ENCODE measurements around the gene CTIF. TPM values are rescaled to one million over a fixed set of nuclear protein-coding genes. Genes with fewer than 3 reads are reported as not detected.
A peak's percentile ranks its signal among the peaks of the same experiment; 100 is the strongest.

The CTIF gene
- total RNA-seq, 2 experiments from 2014 or later = 3.6 to 4.1 TPM

DNA sequence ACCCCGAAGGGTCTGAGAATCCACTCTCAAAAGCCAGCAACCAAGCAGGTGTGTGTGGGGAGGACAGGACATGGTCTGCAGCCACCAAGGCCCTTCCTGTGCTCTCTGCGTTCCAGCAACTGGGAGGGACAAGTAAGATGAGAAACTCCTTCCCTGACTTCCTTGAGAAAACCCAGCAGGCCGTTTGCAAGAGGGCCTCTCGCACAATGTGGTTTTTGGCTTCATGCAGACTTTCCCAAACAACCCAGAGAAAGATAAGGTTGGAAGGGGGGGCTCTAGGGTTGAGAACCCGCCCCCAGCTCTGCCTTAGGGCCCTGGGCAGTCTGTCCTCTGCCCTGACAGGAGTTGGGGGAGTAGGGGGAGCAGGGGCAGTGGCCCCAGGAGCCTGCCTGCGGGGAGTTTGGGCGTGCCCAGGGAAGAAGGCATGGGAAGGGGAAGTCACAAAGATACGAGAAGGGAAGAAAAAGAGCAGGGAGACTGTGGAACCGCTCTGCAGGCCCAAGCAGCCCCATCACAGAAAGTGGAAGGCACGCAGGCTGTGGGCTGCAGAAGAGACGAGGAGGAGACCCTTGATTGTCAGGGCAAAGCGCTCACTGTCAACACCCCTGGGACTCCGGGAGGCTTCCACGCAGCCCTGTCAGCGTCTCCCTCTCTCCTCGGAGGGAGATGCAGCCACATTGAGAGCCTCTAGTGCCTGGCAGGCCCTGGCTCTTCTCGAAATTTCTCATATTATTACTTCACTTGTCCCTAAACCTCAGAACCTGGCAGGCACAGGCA is 312.2 kb downstream of the CTIF start:
- intact Hi-C loops (cut with micrococcal nuclease) = no loop called here
- Mint-ChIP-seq H3K4me3 (no peak overlapping the region), H3K9me3 (no peaks in the 10 kb centered on the region), H3K27me3 (ENCODE audit: low read depth) (no peaks in the 10 kb centered on the region), H3K4me1 (ENCODE audit: low read depth) (peaks cover 24% of the 10 kb centered on the region), H3K36me3 (ENCODE audit: low read depth) (no peaks in the 10 kb centered on the region), H3K27ac (no peak overlapping the region)
- CTCF ChIA-PET = no interaction called here
- no peak for DNase-seq

DNA sequence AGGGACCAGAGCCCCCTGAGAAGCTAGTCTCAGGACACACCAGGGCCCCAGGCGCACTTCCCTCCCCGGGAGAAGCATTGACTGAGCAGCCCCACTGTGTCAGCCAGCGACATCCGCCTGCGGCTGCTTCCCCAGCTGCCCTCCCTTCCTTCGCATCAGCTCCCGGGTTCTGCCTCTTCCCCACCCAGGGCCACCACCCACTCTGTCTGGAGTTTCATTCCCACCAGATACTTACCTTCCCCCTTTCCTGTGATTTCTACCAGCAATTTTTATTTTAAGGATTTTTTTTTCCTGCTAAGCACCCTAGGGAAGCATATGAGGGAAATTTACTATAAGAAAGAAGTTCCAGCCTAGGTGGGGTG is 312.7 kb downstream of the CTIF start:
- DNase-seq = peak; percentile 40
- Mint-ChIP-seq H3K4me3 (no peak overlapping the region), H3K27ac (no peak overlapping the region), H3K36me3 (ENCODE audit: low read depth) (no peaks in the 10 kb centered on the region), H3K27me3 (ENCODE audit: low read depth) (no peaks in the 10 kb centered on the region), H3K4me1 (ENCODE audit: low read depth) (peaks cover 24% of the 10 kb centered on the region), H3K9me3 (no peaks in the 10 kb centered on the region)
- CTCF ChIA-PET = interaction anchor here (0.5 kb wide), 1 partner anchor 211 kb away, joined by 4 read pairs; no protein-coding TSS in a partner anchor
- intact Hi-C loops (cut with micrococcal nuclease) = no loop called here

DNA sequence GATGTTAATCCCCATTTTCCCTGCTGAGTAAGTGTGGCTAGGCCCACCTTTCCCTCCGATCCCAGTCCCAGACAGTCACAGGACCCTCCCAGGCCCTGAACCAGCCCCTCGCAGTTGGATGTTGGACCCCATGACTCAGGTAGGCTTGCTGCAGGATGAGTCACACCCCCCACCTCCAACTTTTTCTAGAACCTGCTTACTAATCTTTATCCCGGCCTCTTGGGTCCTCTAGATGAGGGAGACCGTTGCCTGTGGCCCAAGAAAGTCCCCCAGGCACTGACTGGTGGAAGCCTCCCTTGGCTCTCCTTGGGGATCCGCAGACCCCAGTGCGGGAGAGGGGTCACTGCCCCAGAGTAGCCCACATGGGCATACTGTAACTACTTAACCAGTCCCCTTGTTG is 313.5 kb downstream of the CTIF start:
- Mint-ChIP-seq H3K27me3 (ENCODE audit: low read depth) (no peaks in the 10 kb centered on the region), H3K36me3 (ENCODE audit: low read depth) (no peaks in the 10 kb centered on the region), H3K27ac (peak overlapping the region; percentile 57), H3K9me3 (no peaks in the 10 kb centered on the region), H3K4me1 (ENCODE audit: low read depth) (peaks cover 24% of the 10 kb centered on the region), H3K4me3 (no peak overlapping the region)
- intact Hi-C loops (cut with micrococcal nuclease) = no loop called here
- DNase-seq = peak; percentile 42
- CTCF ChIA-PET = no interaction called here

DNA sequence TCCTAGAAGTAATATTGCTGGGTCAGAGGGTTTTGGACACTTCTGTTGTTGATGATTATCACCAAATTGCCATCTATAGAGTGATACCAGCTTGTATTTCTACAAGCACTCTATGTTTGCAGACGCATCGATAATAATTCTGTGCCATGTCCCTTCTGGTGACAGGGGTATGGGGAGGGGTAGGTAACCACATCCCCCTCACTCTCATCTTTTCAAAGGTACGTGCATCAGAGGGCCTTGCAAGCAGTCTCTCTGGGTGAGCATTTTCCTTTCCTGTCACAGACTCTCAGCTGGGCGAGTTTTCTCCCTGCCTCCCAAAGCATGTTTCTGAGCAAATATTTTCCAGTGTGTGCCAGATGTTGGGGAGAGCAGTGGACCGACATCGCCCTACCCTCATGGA is 314.0 kb downstream of the CTIF start:
- CTCF ChIA-PET = interaction anchor here (1.1 kb wide), 1 partner anchor 9 kb away, joined by 6 read pairs; no protein-coding TSS in a partner anchor
- H3K9me3 Mint-ChIP-seq = no peaks in the 10 kb centered on the region
- H3K27me3 Mint-ChIP-seq (ENCODE audit: low read depth) = no peaks in the 10 kb centered on the region
- intact Hi-C loops (cut with micrococcal nuclease) = no loop called here
- H3K4me1 Mint-ChIP-seq (ENCODE audit: low read depth) = peaks cover 24% of the 10 kb centered on the region
- H3K27ac Mint-ChIP-seq = no peak overlapping the region
- H3K4me3 Mint-ChIP-seq = no peak overlapping the region
- no peaks in the 10 kb centered on the region for H3K36me3 Mint-ChIP-seq (ENCODE audit: low read depth)
- DNase-seq = no peak

DNA sequence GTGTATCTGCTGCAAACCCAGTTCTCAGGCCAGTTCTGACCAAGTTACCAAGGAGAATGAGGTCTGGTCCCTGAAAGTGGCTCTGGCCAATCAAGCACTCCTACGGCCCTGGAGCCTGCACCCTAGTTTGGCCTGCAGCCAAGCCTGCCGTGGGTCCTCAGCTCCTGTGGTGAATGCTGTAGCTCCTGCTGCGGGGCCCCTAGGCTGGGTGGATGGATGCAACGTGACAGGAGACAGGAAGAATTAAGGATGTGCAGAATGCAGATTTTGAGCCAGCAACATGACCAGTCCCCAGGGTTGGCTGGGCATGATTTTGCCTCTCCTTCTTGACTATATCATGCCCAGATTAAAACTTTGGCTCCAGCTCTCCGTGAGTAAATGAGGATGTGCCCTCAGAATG is 314.8 kb downstream of the CTIF start:
- Mint-ChIP-seq H3K27ac (no peak overlapping the region), H3K4me3 (no peak overlapping the region), H3K36me3 (ENCODE audit: low read depth) (no peaks in the 10 kb centered on the region), H3K4me1 (ENCODE audit: low read depth) (peaks cover 24% of the 10 kb centered on the region), H3K9me3 (no peaks in the 10 kb centered on the region), H3K27me3 (ENCODE audit: low read depth) (no peaks in the 10 kb centered on the region)
- CTCF ChIA-PET = interaction anchor here (0.5 to 1.1 kb wide), 2 partner anchors 10 to 63 kb away, joined by 3 to 6 read pairs; no protein-coding TSS in a partner anchor
- no peak for DNase-seq
- intact Hi-C loops (cut with micrococcal nuclease) = no loop called here

DNA sequence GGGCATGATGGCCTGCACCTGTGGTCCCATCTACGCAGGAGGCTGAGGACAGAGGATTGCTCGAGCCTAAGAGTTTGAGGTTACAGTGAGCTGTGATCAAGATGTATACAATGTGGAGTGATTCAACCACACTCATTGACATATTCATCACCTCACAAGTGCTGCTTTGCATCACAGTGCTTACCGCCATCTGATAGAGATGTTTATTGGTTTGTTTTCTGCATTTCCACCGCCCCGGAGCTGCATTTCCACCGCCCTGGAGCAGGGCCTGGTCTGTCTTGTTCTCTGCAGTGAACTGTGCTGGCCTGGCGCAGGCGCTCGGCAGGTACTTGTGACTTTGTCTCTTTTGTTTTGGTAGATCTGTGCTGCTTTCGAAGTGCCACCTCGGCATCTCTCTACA is 315.9 kb downstream of the CTIF start:
- intact Hi-C loops (cut with micrococcal nuclease) = no loop called here

DNA sequence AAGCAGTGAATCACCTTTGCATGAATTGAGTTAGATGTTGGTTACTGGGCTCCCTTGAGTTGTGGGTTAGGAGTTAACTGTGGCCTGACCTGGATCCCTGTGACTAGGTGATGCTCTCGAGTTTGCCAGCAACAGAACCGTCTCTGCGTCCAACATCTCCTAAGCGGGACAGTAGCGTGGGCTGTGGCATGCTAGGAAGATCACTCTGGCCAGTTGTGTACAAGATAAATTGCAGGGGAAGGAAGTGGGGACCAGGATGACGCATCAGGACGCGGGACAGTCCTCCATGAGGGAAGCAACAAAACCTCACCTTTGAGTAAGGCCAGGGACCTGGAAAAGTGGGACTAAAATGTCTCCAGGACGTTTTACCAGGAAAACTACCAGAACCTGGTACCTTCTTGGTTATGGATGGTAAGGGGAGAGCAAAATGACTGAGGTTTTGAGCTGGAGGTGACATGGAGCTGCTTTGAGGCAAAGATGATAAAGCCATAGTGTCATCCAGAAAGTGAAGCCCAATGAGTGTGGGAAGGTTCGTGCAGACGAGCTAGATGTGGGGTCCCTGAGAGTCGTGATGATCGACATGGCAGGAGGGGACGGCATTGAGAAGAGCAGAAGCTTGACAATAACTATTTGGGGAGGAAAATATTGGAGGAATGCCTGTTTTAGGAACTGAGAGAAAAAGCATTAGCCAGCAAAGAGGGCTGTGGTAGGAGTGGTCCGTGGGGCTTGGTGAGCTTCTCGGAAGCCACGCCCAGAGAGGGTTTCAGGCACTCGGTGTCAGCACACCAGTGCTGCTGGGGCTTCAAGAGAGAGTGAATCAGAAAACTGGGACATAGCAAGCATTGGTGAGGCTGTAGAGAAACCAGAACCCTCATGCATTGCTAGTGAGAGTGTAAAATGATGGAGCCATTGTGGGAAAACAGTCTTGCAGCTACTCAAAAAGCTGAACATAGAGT is 316.9 kb downstream of the CTIF start:
- intact Hi-C loops (cut with micrococcal nuclease) = no loop called here
- CTCF ChIA-PET = no interaction called here
- no peak for DNase-seq
- no peak overlapping the region for H3K4me3 Mint-ChIP-seq
- H3K4me1 Mint-ChIP-seq (ENCODE audit: low read depth) = peaks cover 24% of the 10 kb centered on the region
- H3K27ac Mint-ChIP-seq = no peak overlapping the region
- no peaks in the 10 kb centered on the region for H3K27me3 Mint-ChIP-seq (ENCODE audit: low read depth)
- H3K36me3 Mint-ChIP-seq (ENCODE audit: low read depth) = no peaks in the 10 kb centered on the region
- H3K9me3 Mint-ChIP-seq = no peaks in the 10 kb centered on the region

More for the DNA sequence above, 315.9 kb downstream of the CTIF start:
- no peak for DNase-seq
- H3K9me3 Mint-ChIP-seq = no peaks in the 10 kb centered on the region
- CTCF ChIA-PET = no interaction called here
- no peak overlapping the region for H3K27ac Mint-ChIP-seq
- peaks cover 24% of the 10 kb centered on the region for H3K4me1 Mint-ChIP-seq (ENCODE audit: low read depth)
- no peak overlapping the region for H3K4me3 Mint-ChIP-seq
- H3K27me3 Mint-ChIP-seq (ENCODE audit: low read depth) = no peaks in the 10 kb centered on the region
- H3K36me3 Mint-ChIP-seq (ENCODE audit: low read depth) = no peaks in the 10 kb centered on the region

DNA sequence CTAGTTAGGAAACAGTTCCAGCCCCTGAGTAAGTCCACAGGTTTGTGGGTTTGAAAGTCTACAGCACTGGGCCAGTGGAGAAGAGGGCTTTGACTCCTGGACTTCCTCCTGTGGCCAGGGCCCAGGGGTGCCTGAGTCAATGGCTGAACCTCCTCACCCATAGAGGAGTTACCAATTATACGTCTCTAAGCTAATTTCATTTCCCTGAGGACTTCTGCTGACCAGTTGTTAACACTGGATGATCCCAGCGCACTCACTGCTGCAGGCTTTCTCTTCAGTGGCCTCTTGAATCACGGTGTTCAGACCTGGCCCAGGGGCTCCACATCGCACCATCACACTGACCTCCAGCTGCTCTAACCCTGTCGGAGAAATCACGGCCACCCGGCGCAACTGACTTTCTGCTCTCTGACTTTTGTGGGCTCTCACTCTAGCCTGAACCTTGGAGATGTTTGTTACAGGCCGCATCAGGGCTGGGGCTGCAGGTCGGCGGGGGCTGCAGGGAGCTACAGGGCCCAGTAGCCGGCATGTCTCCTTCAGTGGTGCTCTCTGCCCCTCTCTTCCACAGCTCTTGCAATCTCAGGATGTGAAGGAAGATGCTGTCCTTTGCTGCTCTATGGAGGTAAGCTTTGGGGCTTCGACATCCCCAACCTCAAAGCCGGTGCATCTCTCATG is 318.3 kb downstream of the CTIF start:
- Mint-ChIP-seq H3K9me3 (no peaks in the 10 kb centered on the region), H3K36me3 (ENCODE audit: low read depth) (no peaks in the 10 kb centered on the region), H3K27ac (no peak overlapping the region), H3K4me1 (ENCODE audit: low read depth) (peaks cover 14% of the 10 kb centered on the region), H3K4me3 (no peak overlapping the region), H3K27me3 (ENCODE audit: low read depth) (no peaks in the 10 kb centered on the region)
- no peak for DNase-seq
- CTCF ChIA-PET = interaction anchor here (1.2 kb wide), 1 partner anchor 17 kb away, joined by 3 read pairs; no protein-coding TSS in a partner anchor
- intact Hi-C loops (cut with micrococcal nuclease) = no loop called here

DNA sequence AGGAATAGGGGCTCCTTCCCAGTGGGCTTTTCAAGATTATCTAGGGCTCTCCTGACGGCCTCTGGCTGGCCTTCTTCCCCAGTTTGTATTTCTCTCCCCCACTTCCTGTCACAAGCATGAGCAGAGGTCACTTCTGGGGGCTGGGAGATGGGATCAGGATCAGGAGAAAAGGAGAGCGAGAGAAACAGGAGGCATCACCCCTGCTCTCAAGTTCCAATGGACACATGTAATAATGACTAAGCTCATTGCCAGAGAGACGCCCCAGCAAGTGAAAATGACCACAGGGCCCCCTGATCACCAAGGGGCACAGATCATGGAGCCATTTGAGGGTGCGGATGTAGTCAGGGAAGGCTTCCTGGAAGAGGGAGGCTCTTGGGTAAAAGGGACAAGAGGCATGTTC is 319.8 kb downstream of the CTIF start:
- Mint-ChIP-seq H3K27ac (no peak overlapping the region), H3K36me3 (ENCODE audit: low read depth) (no peaks in the 10 kb centered on the region), H3K27me3 (ENCODE audit: low read depth) (no peaks in the 10 kb centered on the region), H3K4me1 (ENCODE audit: low read depth) (no peaks in the 10 kb centered on the region), H3K9me3 (no peaks in the 10 kb centered on the region), H3K4me3 (no peak overlapping the region)
- DNase-seq = no peak
- intact Hi-C loops (cut with micrococcal nuclease) = no loop called here
- CTCF ChIA-PET = no interaction called here

DNA sequence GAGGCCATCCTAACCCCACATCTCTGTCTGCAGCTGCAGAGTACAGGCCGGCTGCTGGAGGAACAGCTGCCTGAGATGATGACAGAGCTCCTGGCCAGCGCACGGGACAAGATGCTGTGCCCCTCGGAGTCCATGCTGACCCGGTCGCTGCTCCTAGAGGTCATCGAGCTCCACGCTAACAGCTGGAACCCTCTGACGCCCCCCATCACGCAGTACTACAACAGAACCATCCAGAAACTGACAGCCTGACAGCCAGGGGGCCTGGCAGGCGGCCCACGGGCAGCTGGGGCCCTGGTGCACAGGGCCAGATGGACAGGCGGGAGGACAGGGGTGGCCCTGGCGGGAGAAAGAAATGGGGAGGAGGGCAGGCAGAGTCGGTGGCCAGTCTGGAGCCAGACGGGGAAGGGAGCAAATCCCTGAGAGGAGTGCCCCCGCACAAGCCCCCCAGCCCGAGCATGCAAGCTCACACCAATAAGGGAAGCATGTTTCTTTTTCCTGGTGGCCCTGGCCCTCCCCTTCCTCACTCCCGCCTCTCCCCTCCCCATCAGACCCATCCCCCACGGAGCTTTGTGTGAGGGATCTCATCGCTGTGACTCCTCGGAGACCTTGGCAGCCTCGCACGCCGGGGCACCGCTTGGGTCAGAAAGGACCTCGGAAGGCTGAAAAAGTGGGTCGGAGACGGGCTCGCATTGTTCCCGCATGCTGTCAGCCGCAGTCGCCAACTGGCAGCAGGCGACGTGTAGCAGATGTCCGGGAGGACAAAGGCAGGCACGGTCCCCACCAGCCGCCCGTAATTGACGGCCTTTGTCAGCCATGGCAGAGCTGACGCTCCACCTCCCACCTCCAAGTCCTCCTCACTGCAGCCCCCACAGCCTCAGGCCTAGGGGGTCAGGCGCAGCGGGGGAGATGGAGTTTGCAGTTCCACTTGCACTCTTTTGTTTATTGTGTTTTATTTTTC is 320.8 kb downstream of the CTIF start:
- Mint-ChIP-seq H3K4me1 (ENCODE audit: low read depth) (no peaks in the 10 kb centered on the region), H3K9me3 (no peaks in the 10 kb centered on the region), H3K36me3 (ENCODE audit: low read depth) (no peaks in the 10 kb centered on the region), H3K27ac (no peak overlapping the region), H3K27me3 (ENCODE audit: low read depth) (no peaks in the 10 kb centered on the region), H3K4me3 (no peak overlapping the region)
- intact Hi-C loops (cut with micrococcal nuclease) = no loop called here
- no peak for DNase-seq
- CTCF ChIA-PET = no interaction called here

DNA sequence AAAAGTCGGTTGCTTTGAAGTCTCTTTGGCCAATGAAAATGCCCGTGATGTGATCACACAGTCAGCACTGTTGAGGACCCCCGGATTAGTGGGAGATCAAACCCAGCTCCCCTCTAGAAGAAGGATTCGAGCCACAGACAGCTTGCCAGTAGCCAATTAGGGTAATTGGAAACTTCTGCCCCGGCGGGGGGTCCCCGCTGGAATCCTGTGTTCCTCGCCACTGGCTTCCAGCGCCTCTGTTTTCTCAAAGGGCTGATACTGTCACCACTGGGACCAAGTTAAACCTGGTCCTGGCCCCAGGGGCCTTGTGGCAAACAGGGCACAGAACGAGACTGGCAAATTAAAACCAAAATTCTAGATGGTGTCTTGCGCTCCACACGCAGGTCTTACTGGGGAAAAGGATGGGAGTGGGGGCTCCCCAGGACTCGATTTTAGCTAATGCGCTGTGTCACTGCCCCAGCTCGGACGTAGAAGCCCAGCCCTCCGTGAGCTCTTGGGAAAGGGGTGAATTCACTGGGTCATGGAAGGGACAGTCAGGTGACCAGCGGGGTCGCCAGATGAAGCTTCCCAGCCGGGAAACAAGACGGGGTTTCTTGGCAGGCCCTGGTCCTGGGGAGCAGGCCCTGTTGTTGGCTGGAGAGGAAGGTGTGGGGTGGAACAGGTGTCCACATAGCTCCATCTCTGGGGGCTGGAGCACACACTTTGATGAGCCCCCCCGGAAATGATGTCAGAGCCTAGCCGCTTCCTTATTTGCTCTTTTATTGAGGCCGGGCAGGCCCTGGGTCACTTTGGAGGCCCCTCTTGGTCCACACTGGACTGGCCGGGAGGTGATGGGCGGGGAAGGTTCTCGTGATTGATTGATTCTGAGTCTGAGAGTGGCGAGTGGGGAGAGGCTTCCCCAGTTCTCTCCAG is 321.7 kb downstream of the CTIF start:
- Mint-ChIP-seq H3K4me1 (ENCODE audit: low read depth) (no peaks in the 10 kb centered on the region), H3K27ac (no peak overlapping the region), H3K36me3 (ENCODE audit: low read depth) (no peaks in the 10 kb centered on the region), H3K4me3 (no peak overlapping the region), H3K27me3 (ENCODE audit: low read depth) (no peaks in the 10 kb centered on the region), H3K9me3 (no peaks in the 10 kb centered on the region)
- intact Hi-C loops (cut with micrococcal nuclease) = no loop called here
- DNase-seq = no peak
- CTCF ChIA-PET = interaction anchor here (0.5 kb wide), 1 partner anchor 111 kb away, joined by 3 read pairs; no protein-coding TSS in a partner anchor
